Activated T-cell treated with anti-CD3 and anti-CD28 coated beads for 24 hours (primary cell): ENCODE results near the gene PLTP.
"Not testable (repeated sequence)": the region's sequence is repeated elsewhere in the genome, so short reads cannot be mapped to it uniquely, and the experiment has no call there.

Experiments
- DNase-seq: peaks from one replicate; pipeline ENCODE4 v3.0.0-alpha.2; 2020; ENCODE audit warnings: low read depth

Gene PLTP

GRCh38 chr20:45920462-45921336 is 8.7 kb upstream of the PLTP start:
- DNase-seq = no peak

GRCh38 chr20:45919542-45920399 is 7.8 kb upstream of the PLTP start:
- no peak for DNase-seq

DNA sequence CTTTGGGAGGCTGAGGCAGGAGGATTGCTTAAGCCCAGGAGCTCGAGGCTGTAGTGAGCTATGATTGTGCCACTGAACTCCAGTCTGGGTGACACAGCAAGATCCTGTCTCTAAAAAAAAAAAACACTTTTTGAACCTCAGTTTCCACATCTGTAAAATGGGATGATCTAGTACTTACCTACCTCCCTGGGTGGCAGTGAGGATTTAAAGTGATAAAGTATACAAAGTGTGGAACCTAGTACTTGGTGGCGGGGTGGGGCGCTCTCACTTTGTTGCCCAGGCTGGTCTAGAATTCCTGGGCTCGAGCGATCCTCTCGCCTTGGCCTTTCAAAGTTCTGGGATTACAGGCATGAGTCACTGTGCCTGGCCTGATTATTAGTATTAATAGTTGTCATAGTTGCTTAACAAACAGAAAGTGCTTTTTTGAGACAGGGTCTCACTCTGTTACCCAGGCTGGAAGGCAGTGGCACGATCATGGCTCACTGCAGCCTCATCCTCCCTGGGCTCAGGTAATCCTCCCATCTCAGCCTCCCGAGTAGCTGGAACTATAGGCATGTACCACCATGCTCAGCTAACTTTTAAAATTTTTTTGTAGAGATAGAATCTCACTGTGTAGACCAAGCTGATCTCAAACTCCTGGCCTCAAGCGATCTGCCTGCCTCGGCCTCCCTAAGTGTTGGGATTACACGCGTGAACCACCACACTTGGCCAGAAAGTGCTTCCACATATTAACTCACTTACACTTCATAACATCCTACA is 7.0 kb upstream of the PLTP start:
- DNase-seq = no peak

- DNase-seq = no peak
Measured at GRCh38 chr20:45918182-45918737, 6.3 kb upstream of the PLTP start.

GRCh38 chr20:45917790-45918141 is 5.8 kb upstream of the PLTP start:
- no peak for DNase-seq

- DNase-seq = no peak
Measured at GRCh38 chr20:45913116-45913515, 1.2 kb upstream of the PLTP start.

- no peak for DNase-seq
Measured at GRCh38 chr20:45912344-45912682, 358 bp upstream of the PLTP start.

DNA sequence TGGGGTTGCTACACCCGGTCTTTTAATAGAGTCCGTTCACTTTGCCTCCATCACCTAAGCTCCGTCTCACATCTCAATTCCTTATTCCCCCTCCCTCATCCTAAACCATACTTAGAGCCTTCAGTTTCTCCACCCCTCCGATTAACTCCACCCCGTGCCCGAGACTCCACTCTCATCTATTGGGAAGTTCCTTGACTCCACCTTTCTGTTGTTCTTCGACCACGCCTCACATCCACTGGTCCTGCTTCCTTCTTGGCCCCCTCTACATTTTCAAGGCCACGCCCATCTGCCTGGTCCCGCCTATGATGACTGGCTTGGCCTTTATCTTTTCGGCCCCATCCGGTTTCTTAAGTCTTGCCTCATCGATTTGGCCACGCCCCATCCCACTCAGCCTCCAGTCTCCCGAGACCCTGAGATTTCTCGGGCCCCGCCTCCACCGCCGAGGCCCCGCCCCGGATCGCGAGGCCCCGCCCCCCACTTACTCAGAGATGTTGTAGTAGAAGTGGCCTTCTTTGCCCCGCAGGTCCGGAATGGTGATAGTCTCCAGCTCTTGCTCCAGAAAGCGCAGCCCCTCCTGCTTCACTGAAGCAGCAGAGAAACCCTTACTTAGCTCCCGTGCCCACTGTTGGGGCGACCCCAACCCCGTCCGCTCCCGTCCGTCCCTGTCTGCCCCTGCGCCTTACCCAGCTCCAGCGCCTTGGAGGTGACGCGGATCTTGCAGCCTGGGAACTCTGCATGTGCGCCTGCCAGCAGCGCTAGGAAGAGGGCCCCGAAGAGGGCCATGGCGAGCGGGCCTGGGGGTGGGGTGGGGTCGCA is 1.1 kb downstream of the PLTP start:
- DNase-seq = peak; percentile 92

DNA sequence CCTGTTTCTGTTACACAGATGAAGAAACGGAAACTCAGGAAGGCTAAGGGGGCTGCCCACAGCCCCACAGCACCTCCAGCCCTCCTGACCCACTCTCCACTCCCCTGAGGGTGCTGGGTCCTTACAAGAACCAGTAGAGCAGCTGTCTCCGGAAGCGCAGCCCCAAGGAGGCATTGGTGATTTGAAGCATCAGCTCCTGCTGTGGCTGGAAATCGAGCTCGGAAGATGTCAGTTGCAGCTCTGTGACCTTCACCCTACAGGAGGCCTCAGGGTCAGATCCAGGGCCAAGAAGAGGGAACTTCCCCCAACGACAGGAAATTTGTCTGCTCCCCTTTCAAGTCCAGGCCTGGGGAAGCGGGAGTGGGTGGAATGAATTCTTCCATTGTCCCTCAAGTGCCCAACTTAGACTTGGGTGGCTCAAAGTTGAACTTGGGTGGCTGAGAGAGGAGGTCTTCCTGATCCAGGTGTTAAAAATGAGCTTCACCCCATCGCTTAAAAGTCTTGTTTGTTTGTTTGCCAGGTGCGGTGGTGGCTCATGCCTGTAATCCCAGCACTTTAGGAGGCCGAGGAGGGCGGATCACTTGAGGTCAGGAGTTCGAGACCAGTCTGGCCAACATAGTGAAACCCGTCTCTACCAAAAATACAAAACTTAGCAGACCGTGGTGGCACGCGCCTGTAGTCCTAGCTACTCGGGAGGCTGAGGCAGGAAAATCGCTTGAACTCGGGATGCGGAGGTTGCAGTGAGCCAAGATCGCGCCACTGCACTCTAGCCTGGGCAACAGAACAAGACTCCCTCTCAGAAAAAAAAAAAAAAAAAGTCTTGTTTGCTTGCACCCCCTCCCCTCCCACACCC is 1.9 kb downstream of the PLTP start:
- no peak for DNase-seq

DNA sequence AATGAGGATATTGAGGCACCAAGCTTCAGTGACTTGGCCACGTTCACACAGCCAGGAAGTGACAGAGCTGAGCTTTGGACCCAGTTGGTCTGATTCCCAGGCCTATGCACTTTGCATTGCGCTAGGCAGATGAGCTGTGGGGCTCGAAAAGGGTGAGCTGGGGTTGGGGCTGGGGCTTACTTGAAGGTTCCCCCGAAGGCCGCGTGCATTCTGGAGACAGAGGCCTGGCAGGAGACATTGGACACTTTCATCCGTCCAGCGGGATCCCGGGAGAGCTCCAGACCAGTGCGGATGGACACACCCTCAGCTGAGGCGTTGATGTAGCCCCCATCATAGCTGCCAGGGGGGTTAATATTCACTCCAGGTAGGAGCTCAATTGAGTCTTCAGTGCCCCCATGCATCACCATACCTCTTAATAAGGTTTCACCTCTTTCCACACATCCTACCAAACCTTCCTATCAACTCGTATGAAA is 2.6 kb downstream of the PLTP start:
- no peak for DNase-seq

DNA sequence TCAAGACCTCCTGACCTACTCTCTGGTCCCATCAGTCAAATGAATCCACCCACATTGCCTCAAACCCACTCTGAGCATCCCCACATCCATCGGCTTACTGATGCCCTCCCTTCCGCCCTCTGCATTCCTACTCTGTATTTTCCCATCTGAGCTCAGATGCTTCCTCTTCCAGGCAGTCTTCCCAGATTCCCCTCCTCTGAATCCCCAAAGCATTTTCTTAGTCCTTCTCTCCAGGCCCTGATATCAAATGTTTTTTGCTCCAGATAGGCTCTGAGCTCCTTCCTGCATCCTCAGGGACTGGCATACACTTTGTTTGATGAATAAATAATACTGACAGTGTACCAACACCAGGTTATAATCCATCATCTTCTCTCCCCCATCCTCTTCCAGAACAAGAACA is 3.9 kb downstream of the PLTP start:
- no peak for DNase-seq

DNA sequence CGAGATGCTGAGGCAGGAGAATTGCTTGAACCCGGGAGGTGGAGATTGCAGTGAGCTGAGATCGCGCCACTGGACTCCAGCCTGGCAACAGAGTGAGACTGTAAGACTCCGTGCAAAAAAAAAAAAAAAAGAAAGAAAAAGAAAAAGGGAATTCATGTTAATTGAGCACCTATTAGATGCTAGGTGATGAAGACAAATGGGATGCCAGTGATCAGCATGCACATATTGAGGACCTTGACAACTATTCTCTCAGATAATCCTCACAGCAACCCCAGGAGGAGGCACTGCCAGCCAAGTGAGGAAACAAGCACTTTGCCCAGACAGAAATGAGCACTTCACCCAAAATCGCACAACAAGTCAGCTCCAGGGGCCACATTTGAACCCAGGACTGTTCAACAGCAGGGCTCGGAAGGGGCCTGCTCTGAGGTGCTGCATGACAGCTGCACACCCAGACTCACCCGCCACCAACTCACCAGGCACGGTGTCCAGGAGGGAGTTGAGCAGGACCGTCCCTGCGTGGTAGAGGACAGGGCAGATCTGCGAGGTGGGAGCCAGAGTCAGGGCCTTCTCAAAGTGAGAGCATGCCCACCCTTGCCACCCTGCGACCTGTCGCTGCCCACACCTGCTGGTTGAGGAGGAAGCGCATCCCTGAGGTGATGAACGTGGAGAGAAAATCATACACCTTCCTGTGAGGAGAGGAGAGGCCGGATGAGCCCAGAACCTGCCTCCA is 4.6 kb downstream of the PLTP start:
- no peak for DNase-seq

- DNase-seq = no peak
Measured at GRCh38 chr20:45905505-45906079, 6.4 kb downstream of the PLTP start.

DNA sequence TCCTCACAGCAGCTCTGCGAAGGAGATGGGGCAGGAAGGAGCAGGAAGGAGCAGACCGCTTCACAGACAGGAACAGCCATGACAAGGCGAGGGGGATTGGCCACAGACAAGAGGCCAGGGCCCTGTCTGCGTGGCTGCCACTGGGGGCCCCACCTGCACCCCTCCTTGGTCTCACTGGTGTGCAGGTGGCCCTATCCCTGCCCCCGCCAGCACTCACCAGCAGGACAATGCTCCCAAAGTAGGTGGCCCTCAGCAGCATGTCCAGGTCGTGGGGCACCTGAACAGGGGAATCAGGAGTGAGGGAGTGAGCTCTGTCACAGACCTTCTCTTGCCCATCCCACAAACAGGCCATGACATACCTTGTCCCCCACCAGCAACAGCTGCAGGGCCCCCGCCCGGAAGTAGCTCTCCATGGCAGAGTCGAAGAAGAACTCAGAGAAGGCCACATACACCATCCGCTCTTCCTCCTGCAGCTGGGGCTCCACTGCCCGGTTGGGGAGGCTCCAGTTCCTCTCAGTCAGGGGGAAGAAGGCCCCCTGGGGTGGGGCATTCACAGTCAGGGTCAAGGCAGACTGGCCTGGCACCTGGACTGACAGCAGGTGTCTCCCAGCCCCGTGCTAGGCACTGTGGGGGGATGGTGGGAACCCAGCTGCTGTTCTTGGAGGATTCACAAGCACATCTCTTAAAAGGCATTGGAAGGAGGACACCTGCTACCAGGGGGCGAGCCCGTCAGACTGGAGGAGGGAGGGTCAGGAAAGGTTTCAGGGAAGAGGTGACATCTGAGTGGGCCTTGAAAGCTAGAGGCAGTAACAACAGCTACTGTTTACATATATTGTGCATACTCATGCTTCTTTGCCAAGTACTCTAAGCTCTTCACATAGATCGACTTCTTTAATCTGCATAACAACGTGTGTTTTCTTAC is 7.1 kb downstream of the PLTP start:
- DNase-seq = no peak

DNA sequence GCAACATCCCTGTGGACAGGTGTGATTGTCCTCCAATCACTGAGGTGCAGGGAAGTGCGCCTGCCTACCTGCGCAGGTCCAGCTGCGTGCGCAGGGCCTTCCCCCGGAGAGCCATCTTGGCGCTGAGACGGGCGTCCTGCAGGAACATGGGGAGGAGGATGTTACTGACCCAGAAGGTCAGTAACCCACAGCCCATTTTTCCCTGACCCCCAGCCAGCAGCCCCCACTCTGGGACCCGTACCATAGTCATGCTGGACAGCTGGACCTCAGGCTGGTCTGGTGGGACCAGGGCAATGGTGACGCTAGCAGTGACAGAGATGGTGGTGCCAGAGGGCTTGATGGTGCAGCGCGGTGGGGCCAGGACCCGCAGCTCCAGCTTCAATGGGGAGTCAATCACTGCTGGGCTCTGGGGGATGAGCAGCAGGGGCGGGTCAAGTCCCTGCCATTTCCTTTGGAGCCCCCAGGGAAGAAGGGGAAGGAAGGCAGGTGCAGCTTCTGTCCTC is 9.7 kb downstream of the PLTP start:
- DNase-seq = no peak

DNA sequence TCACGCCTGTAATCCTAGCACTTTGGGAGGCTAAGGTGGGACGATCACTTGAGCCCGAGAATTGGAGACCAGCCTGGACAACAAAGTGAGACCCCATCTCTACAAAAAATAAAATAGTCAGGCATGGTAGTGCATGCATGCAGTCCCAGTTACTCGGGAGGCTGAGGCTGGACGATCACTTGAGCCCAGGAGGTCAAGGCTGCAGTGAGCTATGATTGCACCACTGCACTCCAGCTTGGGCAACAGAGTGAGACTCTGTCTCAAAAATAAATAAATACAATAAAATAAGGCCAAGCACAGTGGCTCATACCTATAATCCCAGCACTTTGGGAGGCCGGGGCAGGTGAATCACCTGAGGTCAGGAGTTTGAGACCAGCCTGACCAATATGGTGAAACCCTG is 10.6 kb downstream of the PLTP start:
- not testable (repeated sequence) for DNase-seq

GRCh38 chr20:45899046-45899835 is 12.7 kb downstream of the PLTP start:
- no peak for DNase-seq
